HUES6 (cell line): ENCODE data around the gene TBC1D19.
"Not testable (repeated sequence)": the region's sequence is repeated elsewhere in the genome, so short reads cannot be mapped to it uniquely, and the experiment has no call there.

Experiments
- H3K27ac ChIP-seq: 2 replicates; pipeline ENCODE4 v1.7.0; 2013; ENCODE audit warnings: low read depth, mild to moderate bottlenecking, low read length, inconsistent platforms
- H3K27me3 ChIP-seq: 2 replicates; pipeline ENCODE4 v1.6.1; 2013; ENCODE audit warnings: low read length; ENCODE audit not compliant: control insufficient read depth, insufficient read depth
- H3K36me3 ChIP-seq: 2 replicates; pipeline ENCODE4 v1.6.1; 2013; ENCODE audit warnings: low read length; ENCODE audit not compliant: control insufficient read depth, insufficient read depth
- H3K4me1 ChIP-seq: 2 replicates; pipeline ENCODE4 v1.6.1; 2013; ENCODE audit warnings: low read length; ENCODE audit not compliant: control insufficient read depth, insufficient read depth
- H3K4me3 ChIP-seq: 2 replicates; pipeline ENCODE4 v1.5.1; 2013; ENCODE audit warnings: low read depth, low read length
- H3K9ac ChIP-seq: one replicate; pipeline ENCODE4 v1.6.1; 2013; ENCODE audit warnings: mild to moderate bottlenecking, low read length
- H3K9me3 ChIP-seq: 2 replicates; pipeline ENCODE4 v1.6.1; 2013; ENCODE audit warnings: low read depth, low read length; ENCODE audit not compliant: control insufficient read depth, insufficient read depth

The TBC1D19 gene

DNA sequence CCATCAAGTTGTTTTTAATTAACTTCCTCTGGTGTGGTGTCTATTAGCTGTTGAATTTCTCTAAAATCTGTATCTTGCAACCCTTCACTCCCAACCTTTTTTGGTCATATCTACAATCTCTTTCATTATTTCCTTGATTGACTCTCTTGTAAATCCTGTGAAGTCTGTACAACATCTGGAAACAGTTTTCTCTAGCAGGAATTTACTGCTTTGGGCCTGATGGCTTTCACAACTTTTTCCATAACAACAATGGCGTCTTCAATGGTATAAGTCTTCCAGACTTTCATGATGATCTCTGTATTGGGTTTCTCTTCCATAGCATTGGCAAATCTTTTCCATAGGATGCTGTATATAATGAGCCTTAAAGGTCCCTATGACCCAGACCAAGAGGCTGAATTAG, 49.0 kb downstream of the TBC1D19 start:
- no peaks in the 10 kb centered on the region for H3K9me3 ChIP-seq
- no peak overlapping the region for H3K4me3 ChIP-seq
- no peak overlapping the region for H3K9ac ChIP-seq
- H3K36me3 ChIP-seq = no peaks in the 10 kb centered on the region
- no peaks in the 10 kb centered on the region for H3K4me1 ChIP-seq
- H3K27me3 ChIP-seq = no peaks in the 10 kb centered on the region
- no peak overlapping the region for H3K27ac ChIP-seq

DNA sequence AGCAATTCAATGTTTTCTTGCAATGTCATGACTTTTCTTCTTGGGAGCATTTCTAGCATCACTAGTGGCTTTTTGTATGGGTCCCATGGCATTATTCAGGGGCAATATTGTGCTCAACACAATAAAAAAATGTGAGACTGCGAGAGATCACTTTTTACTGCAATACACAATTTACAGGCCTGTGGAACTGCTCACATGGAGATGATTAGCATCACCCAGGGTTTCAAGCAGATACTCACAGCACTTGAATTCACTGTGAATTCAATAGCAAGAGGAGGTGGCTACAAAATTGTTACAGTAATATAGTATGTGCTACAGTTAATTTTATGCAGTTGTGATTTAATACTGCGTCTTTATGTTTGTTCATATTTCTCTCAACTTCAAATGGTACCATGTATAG, 50.4 kb downstream of the TBC1D19 start:
- H3K9me3 ChIP-seq = no peaks in the 10 kb centered on the region
- no peaks in the 10 kb centered on the region for H3K4me1 ChIP-seq
- H3K27ac ChIP-seq = no peak overlapping the region
- H3K9ac ChIP-seq = no peak overlapping the region
- H3K27me3 ChIP-seq = no peaks in the 10 kb centered on the region
- H3K4me3 ChIP-seq = no peak overlapping the region
- H3K36me3 ChIP-seq = no peaks in the 10 kb centered on the region

DNA sequence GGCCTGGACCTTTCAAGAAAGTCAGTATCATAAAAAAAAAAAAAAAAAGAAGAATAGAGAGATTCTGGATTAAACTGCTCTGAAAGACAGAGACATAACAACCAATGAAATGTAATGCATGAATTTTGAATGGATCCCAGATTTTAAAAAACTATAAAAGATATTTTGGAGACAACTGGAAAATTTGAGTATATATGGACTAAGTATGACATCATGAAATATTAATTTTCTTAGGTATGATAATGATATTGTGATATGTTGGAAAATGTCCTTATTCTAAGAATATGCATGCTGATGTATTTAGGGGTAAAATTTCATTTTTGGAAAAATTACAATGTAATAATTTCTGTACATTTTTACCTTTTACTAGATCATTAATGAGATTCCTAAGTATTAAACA, 52.6 kb downstream of the TBC1D19 start:
- Histone ChIP-seq H3K9me3 (peaks cover 8% of the 10 kb centered on the region; the same call in 1 of the 2 replicates), H3K27me3 (no peaks in the 10 kb centered on the region), H3K36me3 (no peaks in the 10 kb centered on the region), H3K4me1 (no peaks in the 10 kb centered on the region), H3K9ac (no peak overlapping the region), H3K4me3 (no peak overlapping the region), H3K27ac (no peak overlapping the region)

DNA sequence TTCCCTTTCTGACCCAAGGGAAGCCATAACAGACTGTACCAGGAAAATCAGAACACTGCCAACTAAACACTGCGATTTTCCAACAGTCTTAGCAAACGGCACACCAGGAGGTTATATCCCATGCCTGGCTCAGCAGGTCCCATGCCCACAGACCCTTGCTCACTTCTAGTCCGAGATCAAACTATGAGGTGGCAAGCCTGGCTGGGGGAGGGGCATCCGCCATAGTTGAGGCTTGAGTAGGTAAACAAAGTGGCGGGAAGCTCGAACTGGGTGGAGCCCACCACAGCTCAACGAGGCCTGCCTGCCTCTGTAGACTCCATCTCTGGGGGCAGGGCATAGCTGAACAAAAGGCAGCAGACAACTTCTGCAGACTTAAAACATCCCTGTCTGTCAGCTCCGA, 56.8 kb downstream of the TBC1D19 start:
- H3K9me3 ChIP-seq, H3K27ac ChIP-seq, H3K4me3 ChIP-seq, H3K36me3 ChIP-seq, H3K9ac ChIP-seq, H3K4me1 ChIP-seq, H3K27me3 ChIP-seq: not testable (repeated sequence)

DNA sequence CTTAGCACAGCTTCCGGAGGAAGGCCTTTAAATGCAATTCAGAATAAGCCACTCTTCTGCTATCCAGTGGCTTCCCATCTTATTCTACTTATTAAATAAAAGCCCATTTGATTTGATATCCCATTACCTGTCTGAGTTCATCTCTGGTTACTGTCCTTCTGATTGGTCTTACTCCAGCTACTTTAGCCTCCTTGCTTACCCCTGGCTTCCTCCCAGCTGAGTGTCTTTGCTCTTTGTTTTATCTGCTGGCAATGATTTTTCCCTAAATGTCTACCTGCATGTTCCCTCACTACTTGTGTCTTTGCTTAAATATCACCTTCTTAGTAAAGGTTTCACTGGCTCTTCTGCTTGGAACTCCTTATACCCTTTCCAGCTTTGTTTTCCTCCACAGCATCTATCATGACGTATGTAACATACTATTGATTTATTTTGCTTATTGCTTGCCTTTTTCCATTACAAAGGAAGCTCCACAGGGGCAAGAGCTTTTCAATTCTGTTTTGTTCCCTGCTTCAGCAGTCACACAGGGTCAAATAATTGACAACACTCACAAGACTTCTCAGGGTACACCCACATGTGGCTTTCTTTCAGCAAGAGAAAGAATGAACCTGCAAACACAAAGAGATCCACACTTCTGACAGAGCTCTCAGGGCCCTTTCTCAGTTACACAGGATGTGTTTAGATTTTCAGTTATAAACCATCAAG, 63.8 kb downstream of the TBC1D19 start:
- no peak overlapping the region for H3K4me3 ChIP-seq
- H3K27ac ChIP-seq = peak overlapping the region; percentile 30; the same call in 1 of the 2 replicates
- H3K27me3 ChIP-seq = no peaks in the 10 kb centered on the region
- H3K9ac ChIP-seq = no peak overlapping the region
- peaks cover 13% of the 10 kb centered on the region for H3K4me1 ChIP-seq
- no peaks in the 10 kb centered on the region for H3K36me3 ChIP-seq
- no peaks in the 10 kb centered on the region for H3K9me3 ChIP-seq

DNA sequence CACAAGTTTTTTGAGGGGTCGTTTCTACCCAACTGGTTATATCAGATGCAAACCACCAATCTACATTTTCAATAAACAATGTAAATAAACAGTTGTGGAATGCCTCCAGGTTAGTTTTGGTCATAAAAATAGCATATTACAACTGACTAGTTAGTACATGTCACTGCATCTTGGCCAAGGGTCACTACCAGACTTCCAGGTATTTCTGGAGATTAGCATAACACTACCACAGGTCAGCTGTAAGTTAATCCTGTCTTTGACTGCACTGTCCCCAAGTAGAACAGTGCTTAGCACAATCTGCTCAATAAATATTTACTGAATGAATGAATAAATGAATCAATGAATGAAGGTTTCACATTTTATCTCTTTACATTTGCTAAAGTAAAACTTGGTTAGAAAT, 64.4 kb downstream of the TBC1D19 start:
- Histone ChIP-seq H3K9ac (no peak overlapping the region), H3K9me3 (no peaks in the 10 kb centered on the region), H3K27ac (peak overlapping the region; percentile 30; the same call in 1 of the 2 replicates), H3K36me3 (no peaks in the 10 kb centered on the region), H3K4me1 (peaks cover 13% of the 10 kb centered on the region), H3K4me3 (no peak overlapping the region), H3K27me3 (no peaks in the 10 kb centered on the region)

DNA sequence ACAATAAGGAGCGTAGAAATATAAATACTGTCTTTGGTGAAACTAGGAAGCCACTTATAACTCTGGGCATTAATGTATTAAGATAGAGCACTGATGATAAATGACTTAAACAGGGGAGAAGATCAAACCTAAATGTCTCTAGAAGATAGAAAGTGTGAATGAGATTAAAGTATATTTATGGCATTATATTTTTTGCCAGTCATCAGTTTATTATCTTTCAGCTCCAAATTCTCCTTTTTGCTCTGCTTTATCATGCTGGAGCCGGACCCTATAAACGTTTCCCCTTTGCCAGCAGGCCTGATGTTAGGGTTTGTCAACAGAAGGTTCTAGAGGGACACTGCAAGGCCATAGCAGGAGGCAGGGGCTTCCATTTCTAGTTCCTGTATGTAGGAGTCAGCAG, 76.4 kb downstream of the TBC1D19 start:
- Histone ChIP-seq H3K27me3 (no peaks in the 10 kb centered on the region), H3K4me1 (no peaks in the 10 kb centered on the region), H3K4me3 (no peak overlapping the region), H3K9me3 (peaks cover 5% of the 10 kb centered on the region), H3K27ac (no peak overlapping the region), H3K9ac (no peak overlapping the region), H3K36me3 (no peaks in the 10 kb centered on the region)

DNA sequence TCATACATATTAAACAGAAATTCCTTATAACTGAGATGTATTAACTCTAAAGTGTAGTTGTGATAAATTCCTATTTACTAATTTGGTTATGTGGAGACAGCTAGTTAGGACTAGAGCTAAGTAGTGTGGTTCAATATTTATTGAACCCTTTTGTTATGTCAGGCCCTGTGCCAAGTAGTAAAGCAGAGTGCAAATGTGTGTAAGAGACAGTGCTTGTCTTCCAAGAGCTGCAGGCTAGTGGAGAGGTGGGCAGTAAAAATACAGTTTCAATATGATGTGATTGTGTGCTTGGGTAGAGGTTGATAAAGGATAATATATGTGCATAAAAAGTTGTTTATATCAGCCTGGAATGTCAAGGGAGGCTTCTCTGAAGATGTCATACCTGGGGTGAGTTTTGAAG, 80.0 kb downstream of the TBC1D19 start:
- Histone ChIP-seq H3K27ac (no peak overlapping the region), H3K27me3 (no peaks in the 10 kb centered on the region), H3K36me3 (no peaks in the 10 kb centered on the region), H3K9ac (no peak overlapping the region), H3K9me3 (no peaks in the 10 kb centered on the region), H3K4me3 (no peak overlapping the region), H3K4me1 (no peaks in the 10 kb centered on the region)

DNA sequence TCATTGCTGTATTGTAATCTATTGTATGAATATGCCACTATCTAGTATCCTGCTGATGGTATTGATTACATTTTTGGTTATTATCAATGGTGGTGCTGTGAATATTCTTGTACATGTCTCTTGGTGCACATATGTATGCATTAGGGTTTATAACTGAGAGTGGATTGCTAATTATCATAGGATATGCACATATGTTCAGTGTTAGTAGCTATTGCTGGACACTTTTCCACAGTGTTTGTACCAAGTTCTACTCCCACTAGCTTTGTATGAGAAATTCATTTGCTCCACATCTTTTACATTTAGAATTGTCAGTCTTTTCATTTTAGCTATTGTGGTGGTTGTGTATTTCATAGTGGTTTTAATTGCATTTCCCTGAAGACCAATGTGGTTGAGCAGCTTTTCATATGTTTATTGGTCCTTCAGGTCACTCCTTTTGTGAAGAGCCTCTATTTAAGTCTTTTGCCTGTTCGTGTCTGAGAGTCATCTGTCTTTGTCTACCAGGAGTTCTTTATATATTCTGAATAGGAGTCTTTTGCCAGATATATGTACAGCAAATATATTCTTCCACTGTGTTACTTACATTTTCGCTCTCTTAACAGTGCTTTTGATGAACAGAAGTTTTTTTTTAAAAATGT, 87.1 kb downstream of the TBC1D19 start:
- H3K27ac ChIP-seq = no peak overlapping the region
- H3K36me3 ChIP-seq = no peaks in the 10 kb centered on the region
- no peaks in the 10 kb centered on the region for H3K27me3 ChIP-seq
- no peak overlapping the region for H3K4me3 ChIP-seq
- H3K4me1 ChIP-seq = no peaks in the 10 kb centered on the region
- no peaks in the 10 kb centered on the region for H3K9me3 ChIP-seq
- H3K9ac ChIP-seq = no peak overlapping the region

DNA sequence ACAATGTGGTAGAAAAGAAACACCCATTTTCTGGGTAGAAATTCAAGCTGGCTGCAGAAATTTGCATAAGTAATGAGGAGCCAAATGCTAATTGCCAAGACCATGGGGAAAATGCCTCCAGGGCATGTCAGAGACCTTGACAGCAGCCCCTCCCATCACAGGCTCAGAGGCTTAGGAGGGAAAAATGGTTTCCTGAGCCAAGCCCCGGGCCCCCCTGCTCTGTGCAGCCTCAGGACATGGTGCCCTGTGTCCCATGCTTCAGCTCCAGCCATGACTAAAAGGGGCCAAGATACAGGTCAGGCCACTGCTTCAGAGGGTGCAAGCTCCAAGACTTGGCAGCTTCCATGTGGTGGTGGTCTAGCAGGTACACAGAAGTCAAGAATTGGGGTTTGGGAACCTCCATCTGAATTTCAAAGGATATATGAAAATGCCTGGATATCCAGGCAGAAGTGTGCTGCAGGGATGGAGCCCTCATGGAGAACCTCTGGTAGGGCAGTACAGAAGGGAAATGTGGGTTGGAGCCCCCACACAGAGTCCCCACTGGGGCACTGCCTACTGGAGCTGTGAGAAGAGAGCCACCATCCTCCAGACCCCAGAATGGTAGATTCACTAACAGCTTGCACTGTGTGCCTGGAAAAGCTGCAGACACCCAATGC, 95.3 kb downstream of the TBC1D19 start:
- H3K4me1 ChIP-seq, H3K27me3 ChIP-seq, H3K4me3 ChIP-seq, H3K27ac ChIP-seq, H3K36me3 ChIP-seq, H3K9ac ChIP-seq: not testable (repeated sequence)
- H3K9me3 ChIP-seq = peaks cover 31% of the 10 kb centered on the region

DNA sequence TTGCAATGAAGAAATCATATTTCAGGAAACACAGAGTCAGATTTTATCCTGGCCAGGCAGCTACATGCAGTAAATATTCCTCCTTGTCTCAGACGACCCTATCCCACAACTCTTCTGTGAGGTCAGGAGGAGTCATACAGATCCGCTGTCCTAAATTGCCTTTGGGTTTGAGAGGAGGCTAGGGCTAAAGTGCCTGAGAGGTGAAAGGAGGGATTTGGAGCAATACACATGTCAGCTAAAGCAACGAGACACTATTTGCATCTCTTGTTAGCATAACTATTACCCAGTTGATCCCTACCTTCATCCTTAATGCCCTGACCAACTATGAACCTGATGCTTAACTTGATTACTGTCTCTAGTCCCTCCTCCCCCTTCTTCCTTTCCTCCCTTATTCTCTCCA, 98.6 kb downstream of the TBC1D19 start:
- Histone ChIP-seq H3K4me3 (no peak overlapping the region), H3K36me3 (no peaks in the 10 kb centered on the region), H3K27ac (no peak overlapping the region), H3K27me3 (no peaks in the 10 kb centered on the region), H3K4me1 (peaks cover 8% of the 10 kb centered on the region; the same call in 1 of the 2 replicates), H3K9ac (no peak overlapping the region), H3K9me3 (peaks cover 31% of the 10 kb centered on the region)
